Measurements from ENCODE around the gene LURAP1L.

LURAP1L gene

GRCh38 chr9:12777121-12778022 is 2.6 kb downstream of the LURAP1L start:
- DNase-seq, result no peak

GRCh38 chr9:12778389-12778788 is 3.6 kb downstream of the LURAP1L start:
- no peak for DNase-seq

- DNase-seq, result no peak
Observed at GRCh38 chr9:12781226-12781733, 6.5 kb downstream of the LURAP1L start.

- no peak for DNase-seq
Observed at GRCh38 chr9:12783767-12784460, 9.1 kb downstream of the LURAP1L start.

GRCh38 chr9:12784461-12785259 is 9.8 kb downstream of the LURAP1L start:
- no peak for DNase-seq

GRCh38 chr9:12785260-12785770 is 10.5 kb downstream of the LURAP1L start:
- no peak for DNase-seq

GRCh38 chr9:12785941-12786340 is 11.1 kb downstream of the LURAP1L start:
- DNase-seq, result no peak

- DNase-seq, result no peak
Observed at GRCh38 chr9:12790001-12790400, 15.2 kb downstream of the LURAP1L start.

GRCh38 chr9:12790883-12791282 is 16.1 kb downstream of the LURAP1L start:
- no peak for DNase-seq

GRCh38 chr9:12794101-12794799 is 19.4 kb downstream of the LURAP1L start:
- no peak for DNase-seq

- DNase-seq, result no peak
Observed at GRCh38 chr9:12796601-12797000, 21.8 kb downstream of the LURAP1L start.

- no peak for DNase-seq
Observed at GRCh38 chr9:12797037-12797436, 22.2 kb downstream of the LURAP1L start.

- no peak for DNase-seq
Observed at GRCh38 chr9:12798066-12798770, 23.4 kb downstream of the LURAP1L start.

GRCh38 chr9:12801187-12801586 is 26.4 kb downstream of the LURAP1L start:
- no peak for DNase-seq

GRCh38 chr9:12801663-12802062 is 26.8 kb downstream of the LURAP1L start:
- DNase-seq, result no peak

GRCh38 chr9:12802093-12802492 is 27.3 kb downstream of the LURAP1L start:
- no peak for DNase-seq

GRCh38 chr9:12808569-12808968 is 33.7 kb downstream of the LURAP1L start:
- DNase-seq, result no peak

GRCh38 chr9:12809720-12810119 is 34.9 kb downstream of the LURAP1L start:
- DNase-seq, result no peak

- no peak for DNase-seq
Observed at GRCh38 chr9:12811935-12812334, 37.1 kb downstream of the LURAP1L start.

GRCh38 chr9:12812710-12813109 is 37.9 kb downstream of the LURAP1L start:
- DNase-seq, result no peak

- no peak for DNase-seq
Observed at GRCh38 chr9:12813533-12813932, 38.7 kb downstream of the LURAP1L start.

All from NCI-H1417 treated with DMSO at 0.1 percent for 48 hours (cell line).